Fibroblast of the aortic adventitia (primary cell): ENCODE measurements around the gene PCGF6. TPM values are rescaled to one million over a fixed set of nuclear protein-coding genes. Genes with fewer than 3 reads are reported as not detected.

Experiments
- DNase-seq: peaks from one replicate; pipeline ENCODE4 v3.0.0-alpha.2; 2010; ENCODE audit warnings: low read depth
- H3K4me3 ChIP-seq: 2 replicates; pipeline ENCODE4 v1.5.1; 2011; ENCODE audit warnings: low read depth, mild to moderate bottlenecking, control low read depth, low read length, moderate library complexity
- total RNA-seq: library from RNA; depleted of rRNA; stranded (reverse); fragments of >200 nt; gene quantifications from 2 replicates; pipeline ENCODE4 v1.2.3, GENCODE V29; 2012; ENCODE audit warnings: low replicate concordance
- TF ChIP-seq, protein P1 (sequence below): IDR thresholded peaks from 2 replicates; pipeline ENCODE4 v1.5.1; 2011; ENCODE audit warnings: mild to moderate bottlenecking, low read length, control low read depth, inconsistent platforms; ENCODE audit not compliant: insufficient read depth

Gene PCGF6
- total RNA-seq, 1 donor: 16.4 TPM

DNA sequence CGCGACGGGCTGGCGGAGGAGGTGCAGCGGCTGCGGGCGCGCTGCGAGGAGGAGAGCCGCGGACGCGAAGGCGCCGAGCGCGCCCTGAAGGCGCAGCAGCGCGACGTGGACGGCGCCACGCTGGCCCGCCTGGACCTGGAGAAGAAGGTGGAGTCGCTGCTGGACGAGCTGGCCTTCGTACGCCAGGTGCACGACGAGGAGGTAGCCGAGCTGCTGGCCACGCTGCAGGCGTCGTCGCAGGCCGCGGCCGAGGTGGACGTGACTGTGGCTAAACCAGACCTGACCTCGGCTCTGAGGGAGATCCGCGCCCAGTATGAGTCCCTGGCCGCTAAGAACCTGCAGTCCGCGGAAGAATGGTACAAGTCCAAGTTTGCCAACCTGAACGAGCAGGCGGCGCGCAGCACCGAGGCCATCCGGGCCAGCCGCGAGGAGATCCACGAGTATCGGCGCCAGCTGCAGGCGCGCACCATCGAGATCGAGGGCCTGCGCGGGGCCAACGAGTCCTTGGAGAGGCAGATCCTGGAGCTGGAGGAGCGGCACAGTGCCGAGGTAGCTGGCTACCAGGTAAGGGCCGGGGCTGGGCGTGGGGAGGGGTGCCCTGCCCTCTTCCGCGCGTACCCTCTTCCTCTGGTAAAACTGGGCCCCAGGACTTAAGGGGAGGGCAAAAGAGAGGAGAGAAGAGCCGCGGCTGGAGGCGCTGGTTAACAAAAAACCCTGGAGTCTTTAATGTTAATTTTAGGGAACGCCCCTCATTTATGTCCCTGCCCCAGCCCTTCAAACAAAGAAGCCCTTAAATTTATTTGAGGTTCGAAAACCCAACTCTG, 73.0 kb downstream of the PCGF6 start:
- no peak for DNase-seq
- TF ChIP-seq, protein P1, sequence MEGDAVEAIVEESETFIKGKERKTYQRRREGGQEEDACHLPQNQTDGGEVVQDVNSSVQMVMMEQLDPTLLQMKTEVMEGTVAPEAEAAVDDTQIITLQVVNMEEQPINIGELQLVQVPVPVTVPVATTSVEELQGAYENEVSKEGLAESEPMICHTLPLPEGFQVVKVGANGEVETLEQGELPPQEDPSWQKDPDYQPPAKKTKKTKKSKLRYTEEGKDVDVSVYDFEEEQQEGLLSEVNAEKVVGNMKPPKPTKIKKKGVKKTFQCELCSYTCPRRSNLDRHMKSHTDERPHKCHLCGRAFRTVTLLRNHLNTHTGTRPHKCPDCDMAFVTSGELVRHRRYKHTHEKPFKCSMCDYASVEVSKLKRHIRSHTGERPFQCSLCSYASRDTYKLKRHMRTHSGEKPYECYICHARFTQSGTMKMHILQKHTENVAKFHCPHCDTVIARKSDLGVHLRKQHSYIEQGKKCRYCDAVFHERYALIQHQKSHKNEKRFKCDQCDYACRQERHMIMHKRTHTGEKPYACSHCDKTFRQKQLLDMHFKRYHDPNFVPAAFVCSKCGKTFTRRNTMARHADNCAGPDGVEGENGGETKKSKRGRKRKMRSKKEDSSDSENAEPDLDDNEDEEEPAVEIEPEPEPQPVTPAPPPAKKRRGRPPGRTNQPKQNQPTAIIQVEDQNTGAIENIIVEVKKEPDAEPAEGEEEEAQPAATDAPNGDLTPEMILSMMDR: no peak
- H3K4me3 ChIP-seq: peak overlapping the region; percentile 44

DNA sequence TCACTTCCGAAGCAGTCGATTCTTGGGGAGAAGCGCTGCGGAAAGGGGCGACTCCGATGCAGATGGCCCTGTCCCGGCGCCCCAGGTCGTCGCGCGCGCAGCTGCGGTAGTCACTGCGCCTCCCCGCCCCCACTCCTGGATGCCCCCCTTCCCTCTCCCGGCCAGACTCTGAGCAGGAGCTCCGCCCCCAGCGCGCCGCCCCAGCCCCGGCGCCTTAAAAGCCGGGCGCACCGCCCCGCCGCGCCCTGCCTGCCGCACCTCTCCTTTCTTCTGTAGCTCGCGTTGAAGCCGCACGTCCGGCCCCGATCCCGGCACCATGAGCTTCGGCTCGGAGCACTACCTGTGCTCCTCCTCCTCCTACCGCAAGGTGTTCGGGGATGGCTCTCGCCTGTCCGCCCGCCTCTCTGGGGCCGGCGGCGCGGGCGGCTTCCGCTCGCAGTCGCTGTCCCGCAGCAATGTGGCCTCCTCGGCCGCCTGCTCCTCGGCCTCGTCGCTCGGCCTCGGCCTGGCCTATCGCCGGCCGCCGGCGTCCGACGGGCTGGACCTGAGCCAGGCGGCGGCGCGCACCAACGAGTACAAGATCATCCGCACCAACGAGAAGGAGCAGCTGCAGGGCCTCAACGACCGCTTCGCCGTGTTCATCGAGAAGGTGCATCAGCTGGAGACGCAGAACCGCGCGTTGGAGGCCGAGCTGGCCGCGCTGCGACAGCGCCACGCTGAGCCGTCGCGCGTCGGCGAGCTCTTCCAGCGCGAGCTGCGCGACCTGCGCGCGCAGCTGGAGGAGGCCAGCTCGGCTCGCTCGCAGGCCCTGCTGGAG, 73.8 kb downstream of the PCGF6 start, which contains the start of gene INA:
Gene INA, plus strand, starts transcription at position 243 of the 817 bp plus-strand sequence. Its CDS starts 74 bp downstream, at position 317.
- TF ChIP-seq, protein P1: no peak
- peak; percentile 20 for DNase-seq
- H3K4me3 ChIP-seq: peak within 1 kb of the TSS; percentile 44

GRCh38 chr10:103276251-103276895, 74.6 kb downstream of the PCGF6 start:
- TF ChIP-seq, protein P1: no peak
- no peak for DNase-seq
- H3K4me3 ChIP-seq: no peak overlapping the region

GRCh38 chr10:103273041-103273441, 77.9 kb downstream of the PCGF6 start:
- H3K4me3 ChIP-seq: no peak overlapping the region
- peak; percentile 98 for DNase-seq

DNA sequence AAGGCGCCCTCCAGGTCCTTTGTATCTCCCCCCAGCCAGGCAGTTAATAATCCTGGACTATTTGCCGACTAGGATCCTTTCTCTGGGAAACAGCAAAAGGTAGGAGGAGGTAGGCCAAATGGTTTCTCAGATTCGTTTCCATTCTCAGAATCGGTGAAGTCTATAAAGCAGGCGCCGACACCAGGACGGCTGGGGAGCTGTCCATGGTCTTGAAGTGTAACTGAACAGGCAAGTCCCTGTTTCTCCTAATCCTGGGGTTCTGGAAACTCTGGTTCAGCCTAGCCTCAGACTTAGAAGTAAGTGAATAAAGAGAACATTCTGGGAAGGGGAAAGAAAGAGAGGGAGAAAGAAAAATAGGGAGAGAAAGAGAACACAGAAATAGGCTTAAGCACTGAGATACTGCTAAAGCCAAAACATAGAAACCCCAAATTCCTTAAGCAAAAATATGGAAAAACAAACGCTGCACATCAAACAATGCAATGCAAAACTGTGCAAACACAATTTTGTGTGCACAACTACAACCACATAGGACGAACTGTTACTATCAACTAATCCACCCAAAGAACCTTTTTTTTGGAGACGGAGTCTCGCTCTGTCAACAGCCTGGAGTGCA, 85.1 kb downstream of the PCGF6 start:
- no peak overlapping the region for H3K4me3 ChIP-seq
- TF ChIP-seq, protein P1: no peak
- DNase-seq: peak; percentile 86

More at GRCh38 chr10:103273041-103273441, 77.9 kb downstream of the PCGF6 start:
- TF ChIP-seq, protein P1: no peak

GRCh38 chr10:103262229-103262628, 88.7 kb downstream of the PCGF6 start:
- DNase-seq: no peak
- no peak overlapping the region for H3K4me3 ChIP-seq
- TF ChIP-seq, protein P1: no peak
